Stimulated activated naive B cell treated with anti-CD40 and anti-IgM and Interleukin-4, amounts not matched to agents 10 μg/mL and 1 μg/mL and 100 μg/mL, for 72 hours (primary cell): ENCODE data around the gene TLNRD1.

Source experiments
- ATAC-seq, 2 donors: fragments of 150-1000 bp; cut with Tn5 transposase; replicated peaks; 2 replicates each; pipeline ENCODE4 v1.10.0; 2021; ENCODE audit warnings: moderate library complexity in 1 of 2
- DNase-seq: peaks from one replicate; pipeline ENCODE4 v3.0.0; 2021
- H3K27ac Mint-ChIP-seq: one replicate; pipeline ENCODE4 v1.8.0; 2022; ENCODE audit warnings: mild to moderate bottlenecking, mixed read lengths
- H3K27me3 Mint-ChIP-seq, 2 donors: one replicate each; pipeline ENCODE4 v1.8.0; 2022; ENCODE audit warnings: mixed read lengths in 2 of 2
- H3K36me3 Mint-ChIP-seq, 2 donors: one replicate each; pipeline ENCODE4 v1.8.0; 2022; ENCODE audit warnings: mixed read lengths in 2 of 2, mild to moderate bottlenecking in 1 of 2
- H3K4me1 Mint-ChIP-seq, 2 donors: one replicate each; pipeline ENCODE4 v1.8.0; 2022; ENCODE audit warnings: mixed read lengths in 2 of 2, mild to moderate bottlenecking in 1 of 2
- H3K4me3 Mint-ChIP-seq, 2 donors: one replicate each; pipeline ENCODE4 v1.8.0; 2022; ENCODE audit warnings: mild to moderate bottlenecking in 2 of 2, mixed read lengths in 2 of 2, moderate library complexity in 1 of 2
- H3K9me3 Mint-ChIP-seq, 2 donors: one replicate each; pipeline ENCODE4 v1.8.0; 2022; ENCODE audit warnings: mixed read lengths in 2 of 2, mild to moderate bottlenecking in 1 of 2

TLNRD1 gene

GRCh38 chr15:80969316-80969715 is 31.4 kb upstream of the TLNRD1 start:
- Mint-ChIP-seq H3K36me3 (peaks cover 27 to 51% of the 10 kb centered on the region in 2 donors), H3K9me3 (peaks cover 1 to 6% of the 10 kb centered on the region in 2 donors), H3K4me3 (no peak overlapping the region), H3K27me3 (no peaks in the 10 kb centered on the region), H3K27ac (no peak overlapping the region), H3K4me1 (peaks cover 2 to 16% of the 10 kb centered on the region in 2 donors)
- DNase-seq = no peak
- no peak for ATAC-seq

- ATAC-seq = peak; percentile 70 to 74
- H3K27me3 Mint-ChIP-seq = no peaks in the 10 kb centered on the region
Measured at GRCh38 chr15:80970018-80970657, 30.6 kb upstream of the TLNRD1 start.

GRCh38 chr15:80970658-80971057 is 30.1 kb upstream of the TLNRD1 start:
- no peaks in the 10 kb centered on the region for H3K27me3 Mint-ChIP-seq
- H3K4me1 Mint-ChIP-seq = peaks cover 1 to 25% of the 10 kb centered on the region in 2 donors
- H3K27ac Mint-ChIP-seq = no peak overlapping the region
- ATAC-seq (no peak), DNase-seq (no peak)
- peaks cover 14 to 46% of the 10 kb centered on the region in 2 donors for H3K36me3 Mint-ChIP-seq
- no peaks in the 10 kb centered on the region for H3K9me3 Mint-ChIP-seq
- H3K4me3 Mint-ChIP-seq = no peak overlapping the region

More at GRCh38 chr15:80970018-80970657, 30.6 kb upstream of the TLNRD1 start:
- Mint-ChIP-seq H3K27ac (no peak overlapping the region), H3K9me3 (peaks cover 0 to 2% of the 10 kb centered on the region in 2 donors), H3K4me3 (no peak overlapping the region), H3K4me1 (peaks cover 1 to 20% of the 10 kb centered on the region in 2 donors), H3K36me3 (peaks cover 18 to 46% of the 10 kb centered on the region in 2 donors)
- DNase-seq = peak; percentile 12

- no peak for DNase-seq
- Mint-ChIP-seq H3K9me3 (no peaks in the 10 kb centered on the region), H3K27ac (no peak overlapping the region), H3K4me3 (no peak overlapping the region), H3K4me1 (peaks cover 1 to 26% of the 10 kb centered on the region in 2 donors), H3K36me3 (peaks cover 14 to 46% of the 10 kb centered on the region in 2 donors), H3K27me3 (no peaks in the 10 kb centered on the region)
- no peak for ATAC-seq
Measured at GRCh38 chr15:80971143-80971542, 29.6 kb upstream of the TLNRD1 start.

GRCh38 chr15:80972276-80972675 is 28.4 kb upstream of the TLNRD1 start:
- Mint-ChIP-seq H3K27ac (no peak overlapping the region), H3K4me1 (peaks cover 7 to 31% of the 10 kb centered on the region in 2 donors), H3K4me3 (no peak overlapping the region), H3K9me3 (no peaks in the 10 kb centered on the region), H3K36me3 (peaks cover 11 to 48% of the 10 kb centered on the region in 2 donors), H3K27me3 (no peaks in the 10 kb centered on the region)
- no peak for ATAC-seq
- DNase-seq = no peak

- ATAC-seq = no peak
- H3K4me1 Mint-ChIP-seq = peaks cover 25 to 44% of the 10 kb centered on the region in 2 donors
Measured at GRCh38 chr15:80974914-80975313, 25.8 kb upstream of the TLNRD1 start.

GRCh38 chr15:80976851-80977250 is 23.9 kb upstream of the TLNRD1 start:
- DNase-seq (no peak), ATAC-seq (no peak)
- Mint-ChIP-seq H3K27ac (peak overlapping the region; percentile 20), H3K9me3 (no peaks in the 10 kb centered on the region), H3K27me3 (no peaks in the 10 kb centered on the region), H3K4me3 (no peak overlapping the region), H3K36me3 (peaks cover 15 to 51% of the 10 kb centered on the region in 2 donors), H3K4me1 (peaks cover 25 to 37% of the 10 kb centered on the region in 2 donors)

More at GRCh38 chr15:80974914-80975313, 25.8 kb upstream of the TLNRD1 start:
- no peak for DNase-seq
- Mint-ChIP-seq H3K36me3 (peaks cover 17 to 56% of the 10 kb centered on the region in 2 donors), H3K27ac (no peak overlapping the region), H3K4me3 (no peak overlapping the region), H3K27me3 (no peaks in the 10 kb centered on the region), H3K9me3 (no peaks in the 10 kb centered on the region)

GRCh38 chr15:80977627-80978036 is 23.1 kb upstream of the TLNRD1 start:
- ATAC-seq (peak; percentile 62 to 69), DNase-seq (peak; percentile 13)
- no peaks in the 10 kb centered on the region for H3K9me3 Mint-ChIP-seq
- peak overlapping the region; percentile 25 for H3K27ac Mint-ChIP-seq
- no peaks in the 10 kb centered on the region for H3K27me3 Mint-ChIP-seq
- peaks cover 30 to 44% of the 10 kb centered on the region in 2 donors for H3K4me1 Mint-ChIP-seq
- H3K36me3 Mint-ChIP-seq = peaks cover 22 to 54% of the 10 kb centered on the region in 2 donors
- peak overlapping the region in 1 of 2 donors; percentile 4 for H3K4me3 Mint-ChIP-seq

GRCh38 chr15:80978685-80979329 is 21.9 kb upstream of the TLNRD1 start:
- Mint-ChIP-seq H3K27me3 (no peaks in the 10 kb centered on the region), H3K4me3 (no peak overlapping the region), H3K9me3 (no peaks in the 10 kb centered on the region), H3K4me1 (peaks cover 35 to 50% of the 10 kb centered on the region in 2 donors), H3K36me3 (peaks cover 22 to 58% of the 10 kb centered on the region in 2 donors), H3K27ac (no peak overlapping the region)
- ATAC-seq (no peak), DNase-seq (no peak)

GRCh38 chr15:80979538-80980200 is 21.1 kb upstream of the TLNRD1 start:
- H3K36me3 Mint-ChIP-seq = peaks cover 26 to 54% of the 10 kb centered on the region in 2 donors
- no peaks in the 10 kb centered on the region for H3K27me3 Mint-ChIP-seq
- H3K27ac Mint-ChIP-seq = no peak overlapping the region
- no peak overlapping the region for H3K4me3 Mint-ChIP-seq
- ATAC-seq = no peak
- H3K9me3 Mint-ChIP-seq = no peaks in the 10 kb centered on the region
- no peak for DNase-seq
- peaks cover 40 to 58% of the 10 kb centered on the region in 2 donors for H3K4me1 Mint-ChIP-seq

- no peaks in the 10 kb centered on the region for H3K9me3 Mint-ChIP-seq
- H3K27me3 Mint-ChIP-seq = no peaks in the 10 kb centered on the region
- peaks cover 50 to 70% of the 10 kb centered on the region in 2 donors for H3K4me1 Mint-ChIP-seq
- H3K36me3 Mint-ChIP-seq = peaks cover 24 to 50% of the 10 kb centered on the region in 2 donors
- peak overlapping the region; percentile 20 for H3K27ac Mint-ChIP-seq
- DNase-seq = no peak
- H3K4me3 Mint-ChIP-seq = no peak overlapping the region
- no peak for ATAC-seq
Measured at GRCh38 chr15:80982205-80982604, 18.5 kb upstream of the TLNRD1 start.

- peaks cover 45 to 67% of the 10 kb centered on the region in 2 donors for H3K4me1 Mint-ChIP-seq
- no peak overlapping the region for H3K27ac Mint-ChIP-seq
- ATAC-seq (no peak), DNase-seq (no peak)
- no peak overlapping the region for H3K4me3 Mint-ChIP-seq
- peaks cover 21 to 45% of the 10 kb centered on the region in 2 donors for H3K36me3 Mint-ChIP-seq
- H3K9me3 Mint-ChIP-seq = no peaks in the 10 kb centered on the region
- H3K27me3 Mint-ChIP-seq = no peaks in the 10 kb centered on the region
Measured at GRCh38 chr15:80982839-80983238, 17.9 kb upstream of the TLNRD1 start.

GRCh38 chr15:80984856-80985255 is 15.9 kb upstream of the TLNRD1 start:
- peak; percentile 48 to 49 for ATAC-seq
- Mint-ChIP-seq H3K4me1 (peaks cover 42 to 65% of the 10 kb centered on the region in 2 donors), H3K27me3 (no peaks in the 10 kb centered on the region), H3K27ac (peak overlapping the region; percentile 68), H3K9me3 (no peaks in the 10 kb centered on the region), H3K36me3 (peaks cover 22 to 42% of the 10 kb centered on the region in 2 donors), H3K4me3 (peak overlapping the region in 1 of 2 donors; percentile 2)
- peak; percentile 20 for DNase-seq

GRCh38 chr15:80985981-80986380 is 14.7 kb upstream of the TLNRD1 start:
- DNase-seq (no peak), ATAC-seq (no peak)
- Mint-ChIP-seq H3K27me3 (no peaks in the 10 kb centered on the region), H3K4me1 (peaks cover 42 to 68% of the 10 kb centered on the region in 2 donors), H3K27ac (no peak overlapping the region), H3K36me3 (peaks cover 22 to 38% of the 10 kb centered on the region in 2 donors), H3K4me3 (no peak overlapping the region), H3K9me3 (no peaks in the 10 kb centered on the region)
